Measurements from ENCODE around the gene NIPA2.

GRCh38 chr15:22870865-22871264 is 32.4 kb downstream of the NIPA2 start:
- no peak for TF ChIP-seq CTCF (conservative IDR thresholded peaks at IDR 0.05; ENCODE audit: low read depth, low read length)
- TF ChIP-seq EZH2 (IDR thresholded peaks at IDR 0.05; ENCODE audit: borderline replicate concordance, low read depth, low read length, poor library complexity, severe bottlenecking): no peak
